ENCODE data around the gene ANKRD9. TPM values are rescaled to one million over a fixed set of nuclear protein-coding genes. Genes with fewer than 3 reads are reported as not detected.

ANKRD9 gene
- total RNA-seq, 4 donors from 2014 or later = 171 to 504 (median 319) TPM

- intact Hi-C loops (cut with DNase I; ENCODE audit: low total_unique reads) = no loop called here
- DNase-seq = no peak
- Histone ChIP-seq H3K9me3 (no peaks in the 10 kb centered on the region), H3K27ac (no peak overlapping the region), H3K36me3 (peaks cover 0 to 16% (median 7%) of the 10 kb centered on the region in 4 donors), H3K27me3 (no peaks in the 10 kb centered on the region), H3K4me3 (no peak overlapping the region), H3K4me1 (no peaks in the 10 kb centered on the region)
- 97% methylated on average over 24 of the region's 24 CpGs; no CpG with 5 or more reads in 1 of the 2 donors for WGBS, 2 donors (ENCODE audit: low coverage in 1 of 2)
- TF ChIP-seq EP300 (IDR thresholded peaks at IDR 0.05; ENCODE audit: low read depth) (no peak), POLR2A (IDR thresholded peaks at IDR 0.05) (no peak), POLR2AphosphoS5 (IDR thresholded peaks at IDR 0.05) (no peak), CTCF (IDR thresholded peaks at IDR 0.05) (no peak)
- in situ Hi-C loops (cut with MboI; ENCODE audit: low pct_ligation_motif_present in 1 of 4, low pct_unique_long_range_greater_than_20kb in 1 of 4, low sequenced_read_pairs in 3 of 4) = no loop called here
These were observed 57.3 kb downstream of the ANKRD9 start for GRCh38 chr14:102452302-102452701.

Small RNA genes lying within 50 kb of the gene (small RNA-seq; reads per million reads assigned to genes)
- gene MIR4309 = 0 reads per million in 4 donors

Other genes with a start within 250 kb of the ANKRD9 start
- gene MOK, start 204.6 kb downstream of the ANKRD9 start, total RNA-seq = 10 to 100 TPM in 2 of 4 donors, 1 to 10 TPM in 2; 3.0 to 16.0 (median 11.1) TPM
- gene ZNF839, start 190.0 kb downstream of the ANKRD9 start, total RNA-seq = 10 to 100 TPM in 3 of 4 donors, 1 to 10 TPM in 1; 6.7 to 14.1 (median 11.1) TPM
- 10 to 100 TPM; 10.5 to 32.0 (median 19.0) TPM for gene CINP, start 146.9 kb downstream of the ANKRD9 start, total RNA-seq
- 10 to 100 TPM; 12.6 to 47.4 (median 17.9) TPM for gene TECPR2, start 146.8 kb downstream of the ANKRD9 start, total RNA-seq
- gene RCOR1, start 82.9 kb upstream of the ANKRD9 start, total RNA-seq = 10 to 100 TPM; 15.7 to 31.0 (median 25.8) TPM

Measured in transverse colon (tissue), 4 donors.